Measurements from ENCODE around the gene ZFP42.

The ZFP42 gene

GRCh38 chr4:188006285-188006848 lies 10.8 kb downstream of the ZFP42 start:
- Mint-ChIP-seq H3K27ac (no peak overlapping the region), H3K36me3 (no peaks in the 10 kb centered on the region), H3K4me1 (no peaks in the 10 kb centered on the region), H3K4me3 (no peak overlapping the region), H3K9me3 (peaks cover 4% of the 10 kb centered on the region)
- ATAC-seq (no peak), DNase-seq (ENCODE audit: low spot score in 2 of 2) (no peak)

GRCh38 chr4:188008377-188008776 lies 12.8 kb downstream of the ZFP42 start:
- H3K4me3 Mint-ChIP-seq = no peak overlapping the region
- DNase-seq (ENCODE audit: low spot score in 2 of 2) (no peak), ATAC-seq (no peak)
- peaks cover 4% of the 10 kb centered on the region for H3K9me3 Mint-ChIP-seq
- no peak overlapping the region for H3K27ac Mint-ChIP-seq
- H3K4me1 Mint-ChIP-seq = no peaks in the 10 kb centered on the region
- H3K36me3 Mint-ChIP-seq = no peaks in the 10 kb centered on the region

- DNase-seq (ENCODE audit: low spot score in 2 of 2) (no peak), ATAC-seq (no peak)
- Mint-ChIP-seq H3K4me3 (no peak overlapping the region), H3K27ac (no peak overlapping the region), H3K4me1 (no peaks in the 10 kb centered on the region), H3K9me3 (peaks cover 8% of the 10 kb centered on the region), H3K36me3 (no peaks in the 10 kb centered on the region)
Observed at GRCh38 chr4:188012426-188012945, 16.9 kb downstream of the ZFP42 start.

- Mint-ChIP-seq H3K4me1 (no peaks in the 10 kb centered on the region), H3K9me3 (peaks cover 4% of the 10 kb centered on the region), H3K36me3 (no peaks in the 10 kb centered on the region), H3K27ac (no peak overlapping the region), H3K4me3 (no peak overlapping the region)
- DNase-seq (ENCODE audit: low spot score in 2 of 2) (no peak), ATAC-seq (no peak)
Observed at GRCh38 chr4:188015025-188015940, 19.7 kb downstream of the ZFP42 start.

- ATAC-seq = no peak
- DNase-seq (ENCODE audit: low spot score in 2 of 2) = no peak
- H3K4me3 Mint-ChIP-seq = no peak overlapping the region
- H3K27ac Mint-ChIP-seq = no peak overlapping the region
- H3K9me3 Mint-ChIP-seq = peaks cover 4% of the 10 kb centered on the region
- no peaks in the 10 kb centered on the region for H3K36me3 Mint-ChIP-seq
- H3K4me1 Mint-ChIP-seq = no peaks in the 10 kb centered on the region
Observed at GRCh38 chr4:188016754-188017153, 21.2 kb downstream of the ZFP42 start.

- no peaks in the 10 kb centered on the region for H3K36me3 Mint-ChIP-seq
- H3K4me1 Mint-ChIP-seq = no peaks in the 10 kb centered on the region
- H3K27ac Mint-ChIP-seq = no peak overlapping the region
- peaks cover 10% of the 10 kb centered on the region for H3K9me3 Mint-ChIP-seq
- no peak for DNase-seq (ENCODE audit: low spot score in 2 of 2)
- no peak overlapping the region for H3K4me3 Mint-ChIP-seq
- no peak for ATAC-seq
Observed at GRCh38 chr4:188018262-188018661, 22.7 kb downstream of the ZFP42 start.

- no peaks in the 10 kb centered on the region for H3K36me3 Mint-ChIP-seq
- H3K4me3 Mint-ChIP-seq = no peak overlapping the region
- no peaks in the 10 kb centered on the region for H3K4me1 Mint-ChIP-seq
Observed at GRCh38 chr4:188021548-188022249, 26.1 kb downstream of the ZFP42 start.

GRCh38 chr4:188023682-188024081 lies 28.1 kb downstream of the ZFP42 start:
- Mint-ChIP-seq H3K27ac (no peak overlapping the region), H3K36me3 (no peaks in the 10 kb centered on the region), H3K4me1 (no peaks in the 10 kb centered on the region), H3K4me3 (no peak overlapping the region), H3K9me3 (peaks cover 6% of the 10 kb centered on the region)
- no peak for DNase-seq (ENCODE audit: low spot score in 2 of 2)
- no peak for ATAC-seq

More at GRCh38 chr4:188021548-188022249, 26.1 kb downstream of the ZFP42 start:
- DNase-seq (ENCODE audit: low spot score in 2 of 2) (no peak), ATAC-seq (no peak)
- Mint-ChIP-seq H3K27ac (no peak overlapping the region), H3K9me3 (peaks cover 7% of the 10 kb centered on the region)

- DNase-seq (ENCODE audit: low spot score in 2 of 2) = no peak
- Mint-ChIP-seq H3K9me3 (peaks cover 10% of the 10 kb centered on the region), H3K4me3 (no peak overlapping the region), H3K27ac (no peak overlapping the region), H3K4me1 (no peaks in the 10 kb centered on the region), H3K36me3 (no peaks in the 10 kb centered on the region)
- no peak for ATAC-seq
Observed at GRCh38 chr4:188025476-188025875, 29.9 kb downstream of the ZFP42 start.

- peaks cover 6% of the 10 kb centered on the region for H3K9me3 Mint-ChIP-seq
- no peak for DNase-seq (ENCODE audit: low spot score in 2 of 2)
- H3K27ac Mint-ChIP-seq = no peak overlapping the region
- H3K4me1 Mint-ChIP-seq = no peaks in the 10 kb centered on the region
- H3K36me3 Mint-ChIP-seq = no peaks in the 10 kb centered on the region
- no peak overlapping the region for H3K4me3 Mint-ChIP-seq
- no peak for ATAC-seq
Observed at GRCh38 chr4:188029114-188029513, 33.5 kb downstream of the ZFP42 start.

- H3K9me3 Mint-ChIP-seq = peaks cover 6% of the 10 kb centered on the region
- H3K4me1 Mint-ChIP-seq = no peaks in the 10 kb centered on the region
- H3K27ac Mint-ChIP-seq = no peak overlapping the region
- DNase-seq (ENCODE audit: low spot score in 2 of 2) = no peak
- H3K36me3 Mint-ChIP-seq = no peaks in the 10 kb centered on the region
- ATAC-seq = no peak
- no peak overlapping the region for H3K4me3 Mint-ChIP-seq
Observed at GRCh38 chr4:188030401-188030800, 34.8 kb downstream of the ZFP42 start.

GRCh38 chr4:188031751-188032150 lies 36.2 kb downstream of the ZFP42 start:
- Mint-ChIP-seq H3K36me3 (no peaks in the 10 kb centered on the region), H3K4me1 (no peaks in the 10 kb centered on the region), H3K9me3 (peaks cover 6% of the 10 kb centered on the region), H3K4me3 (no peak overlapping the region), H3K27ac (no peak overlapping the region)
- DNase-seq (ENCODE audit: low spot score in 2 of 2) = no peak
- ATAC-seq = no peak

GRCh38 chr4:188032170-188032569 lies 36.6 kb downstream of the ZFP42 start:
- Mint-ChIP-seq H3K9me3 (peaks cover 6% of the 10 kb centered on the region), H3K36me3 (no peaks in the 10 kb centered on the region), H3K4me3 (no peak overlapping the region), H3K27ac (no peak overlapping the region), H3K4me1 (no peaks in the 10 kb centered on the region)
- no peak for ATAC-seq
- no peak for DNase-seq (ENCODE audit: low spot score in 2 of 2)

- DNase-seq (ENCODE audit: low spot score in 2 of 2) = no peak
- H3K27ac Mint-ChIP-seq = no peak overlapping the region
- no peaks in the 10 kb centered on the region for H3K36me3 Mint-ChIP-seq
- H3K9me3 Mint-ChIP-seq = peaks cover 6% of the 10 kb centered on the region
- no peak overlapping the region for H3K4me3 Mint-ChIP-seq
- H3K4me1 Mint-ChIP-seq = no peaks in the 10 kb centered on the region
- no peak for ATAC-seq
Observed at GRCh38 chr4:188032583-188032982, 37.0 kb downstream of the ZFP42 start.

- ATAC-seq = no peak
- H3K4me1 Mint-ChIP-seq = no peaks in the 10 kb centered on the region
- no peak overlapping the region for H3K27ac Mint-ChIP-seq
Observed at GRCh38 chr4:188037003-188037713, 41.6 kb downstream of the ZFP42 start.

More at GRCh38 chr4:188037003-188037713, 41.6 kb downstream of the ZFP42 start:
- no peak overlapping the region for H3K4me3 Mint-ChIP-seq
- peaks cover 4% of the 10 kb centered on the region for H3K9me3 Mint-ChIP-seq
- no peaks in the 10 kb centered on the region for H3K36me3 Mint-ChIP-seq
- DNase-seq (ENCODE audit: low spot score in 2 of 2) = no peak

Data from stimulated activated effector memory CD8-positive, alpha-beta T cell treated with anti-CD3 and anti-CD28 coated beads, Interleukin-12 subunit alpha, Interleukin-12 subunit beta, amount 100 ng/mL, for 72 hours (primary cell).